Esophagus (tissue), 2 donors: ENCODE results near the gene CCER1. TPM values are rescaled to one million over a fixed set of nuclear protein-coding genes. Genes with fewer than 3 reads are reported as not detected.

ENCODE experiments used
- H3K27ac ChIP-seq, 2 donors: one replicate each; pipeline ENCODE4 v1.5.1; 2013; ENCODE audit warnings: low read depth in 2 of 2, mild to moderate bottlenecking in 2 of 2, inconsistent platforms in 1 of 2, low read length in 1 of 2, moderate library complexity in 1 of 2
- H3K27me3 ChIP-seq, 2 donors: one replicate each; pipeline ENCODE4 v1.6.1; 2013; ENCODE audit warnings: low read length in 2 of 2, control low read depth in 1 of 2, mild to moderate bottlenecking in 1 of 2; ENCODE audit not compliant: insufficient read depth in 2 of 2, control insufficient read depth in 1 of 2
- H3K36me3 ChIP-seq, 2 donors: one replicate each; pipeline ENCODE4 v1.6.1; 2013; ENCODE audit warnings: low read length in 1 of 2; ENCODE audit not compliant: control insufficient read depth in 2 of 2, insufficient read depth in 2 of 2
- H3K4me1 ChIP-seq, 2 donors: one replicate each; pipeline ENCODE4 v1.6.1; 2013; ENCODE audit warnings: low read length in 1 of 2; ENCODE audit not compliant: control insufficient read depth in 2 of 2, insufficient read depth in 2 of 2
- H3K4me3 ChIP-seq, 2 donors: one replicate each; pipeline ENCODE4 v1.5.1; 2013; ENCODE audit warnings: low read length in 2 of 2, mild to moderate bottlenecking in 2 of 2, low read depth in 1 of 2, moderate library complexity in 1 of 2
- H3K9me3 ChIP-seq, 2 donors: one replicate each; pipeline ENCODE4 v1.6.1; 2013; ENCODE audit warnings: mild to moderate bottlenecking in 2 of 2, low read depth in 1 of 2, low read length in 1 of 2, moderate library complexity in 1 of 2; ENCODE audit not compliant: control insufficient read depth in 2 of 2, insufficient read depth in 1 of 2
- WGBS, 2 donors: extraction: QIAGEN DNeasy Blood & Tissue Kit; methylation state at CpG; one replicate each; pipeline ENCODE4 v1.1.7; 2013; 5-methylcytosine and 5-hydroxymethylcytosine counted together
- polyA plus RNA-seq, 2 donors: library from polyadenylated mRNA; stranded (reverse); fragments of 200-250 nt; gene quantifications; one replicate each; pipeline ENCODE4 v1.2.3, GENCODE V29; 2013
- donor health status: healthy with polysubstance abuse.
- donor health status: Bipolar disorder and iron deficiency.

CCER1 gene
- polyA plus RNA-seq, 2 donors: not detected

DNA sequence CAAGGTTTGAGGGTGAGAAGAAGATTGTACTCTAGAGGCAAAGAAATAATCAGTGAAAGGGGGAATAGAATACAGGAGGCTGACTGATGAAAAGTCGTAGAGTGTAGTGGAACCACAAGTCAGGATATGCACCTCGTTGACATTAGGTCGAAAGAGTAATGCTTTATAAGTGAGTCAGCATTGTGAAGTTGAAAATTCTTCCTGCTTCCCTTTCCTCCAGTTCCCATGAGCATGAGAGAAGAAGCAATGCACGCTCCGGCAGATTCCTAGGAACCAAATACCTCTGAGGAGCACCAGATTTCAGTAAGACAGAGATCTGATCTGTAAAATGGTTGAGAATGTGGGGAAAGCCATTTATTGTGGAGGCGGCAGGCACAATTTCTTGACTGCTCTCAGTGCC is 16.5 kb downstream of the CCER1 start:
- Histone ChIP-seq H3K27me3 (no peaks in the 10 kb centered on the region), H3K4me1 (peaks cover 0 to 3% of the 10 kb centered on the region in 2 donors), H3K9me3 (no peaks in the 10 kb centered on the region), H3K4me3 (no peak overlapping the region), H3K36me3 (no peaks in the 10 kb centered on the region), H3K27ac (no peak overlapping the region)
- 45 to 52% methylated on average over 6 of the region's 6 CpGs for WGBS, 2 donors

GRCh38 chr12:90937651-90938050 is 17.3 kb downstream of the CCER1 start:
- 59 to 73% methylated on average over 2 of the region's 2 CpGs for WGBS, 2 donors
- no peaks in the 10 kb centered on the region for H3K9me3 ChIP-seq
- no peaks in the 10 kb centered on the region for H3K36me3 ChIP-seq
- no peak overlapping the region for H3K27ac ChIP-seq
- H3K4me3 ChIP-seq: no peak overlapping the region
- peaks cover 0 to 3% of the 10 kb centered on the region in 2 donors for H3K4me1 ChIP-seq
- no peaks in the 10 kb centered on the region for H3K27me3 ChIP-seq

DNA sequence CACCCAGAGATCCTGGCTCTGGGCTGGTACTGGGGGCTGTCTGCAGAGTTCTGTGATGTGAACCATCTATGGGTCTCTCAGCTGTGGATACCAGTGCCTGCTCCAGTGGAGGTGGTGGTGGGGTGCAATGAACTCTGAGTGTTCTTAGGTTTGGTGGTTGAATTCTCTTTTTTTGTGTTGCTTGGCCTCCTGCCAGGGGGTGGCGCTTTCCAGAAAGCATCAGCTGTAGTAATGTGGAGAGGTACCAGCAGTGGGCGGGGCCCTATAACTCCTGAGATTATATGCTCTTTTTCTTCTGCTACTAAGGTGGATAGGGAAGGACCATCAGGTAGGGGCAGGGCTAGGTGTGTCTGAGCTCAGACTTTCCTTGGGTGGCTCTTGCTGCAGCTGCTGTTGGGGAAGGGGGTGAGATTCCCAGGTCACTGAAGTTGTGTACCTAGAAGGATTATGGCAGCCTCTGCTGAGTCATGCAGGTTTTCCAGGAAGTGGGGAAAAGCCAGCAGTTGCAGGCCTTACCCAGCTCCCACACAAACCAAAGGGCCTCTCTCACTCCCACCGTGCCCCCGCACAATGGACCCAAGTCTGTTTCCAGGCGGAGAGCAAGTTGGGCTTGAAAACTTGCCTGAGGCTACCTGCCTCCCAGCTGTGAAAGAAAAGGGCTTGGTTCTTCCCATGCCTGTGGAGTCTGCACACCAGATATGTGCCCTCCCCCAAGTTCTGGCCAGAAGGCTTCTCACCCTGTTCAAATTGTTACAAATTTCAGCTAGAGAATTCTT is 18.6 kb downstream of the CCER1 start:
- 89 to 92% methylated on average over 5 of the region's 5 CpGs for WGBS, 2 donors
- no peaks in the 10 kb centered on the region for H3K27me3 ChIP-seq
- H3K4me3 ChIP-seq: no peak overlapping the region
- H3K36me3 ChIP-seq: no peaks in the 10 kb centered on the region
- no peaks in the 10 kb centered on the region for H3K9me3 ChIP-seq
- H3K27ac ChIP-seq: no peak overlapping the region
- peaks cover 0 to 3% of the 10 kb centered on the region in 2 donors for H3K4me1 ChIP-seq

DNA sequence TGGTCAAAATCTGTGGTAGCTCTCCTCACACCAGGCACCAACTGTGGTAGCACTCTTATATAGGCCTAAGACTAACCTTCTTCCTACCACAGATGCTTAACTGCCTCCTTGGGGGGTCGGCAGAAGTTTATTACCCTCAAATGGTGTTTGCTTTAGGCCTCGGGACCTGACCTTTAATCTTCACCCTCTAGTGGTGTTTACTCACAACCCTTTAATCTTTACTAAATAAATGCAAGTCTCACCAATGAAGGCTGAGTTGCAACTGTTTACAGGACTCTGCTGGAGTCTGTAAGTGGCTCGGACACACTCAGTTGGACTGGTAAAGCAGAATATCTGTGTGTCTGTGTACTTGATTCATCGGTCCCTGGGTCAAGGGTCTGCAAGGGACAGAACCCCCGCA is 29.4 kb downstream of the CCER1 start:
- Histone ChIP-seq H3K4me1 (no peaks in the 10 kb centered on the region), H3K9me3 (no peaks in the 10 kb centered on the region), H3K27ac (no peak overlapping the region), H3K36me3 (no peaks in the 10 kb centered on the region), H3K27me3 (no peaks in the 10 kb centered on the region), H3K4me3 (no peak overlapping the region)
- 50 to 74% methylated on average over 5 of the region's 5 CpGs for WGBS, 2 donors

DNA sequence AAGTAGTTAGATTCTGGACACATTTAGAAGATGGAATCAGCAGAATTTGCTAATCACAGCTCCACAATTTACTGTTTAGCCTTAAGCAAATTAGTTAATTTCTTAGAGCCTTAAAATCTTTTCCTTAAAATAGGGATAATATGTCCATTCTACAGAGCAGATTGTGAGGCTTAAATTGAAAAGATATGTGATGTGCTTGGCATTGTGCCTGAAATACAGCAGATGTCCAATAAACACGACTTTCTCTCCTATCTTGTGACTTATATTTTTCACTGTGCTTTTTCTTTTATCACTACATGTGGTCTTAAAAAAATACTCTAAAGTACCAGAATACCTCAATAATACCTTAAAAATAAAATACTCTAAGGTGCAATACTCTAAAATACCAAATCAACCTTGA is 30.6 kb downstream of the CCER1 start:
- Histone ChIP-seq H3K36me3 (no peaks in the 10 kb centered on the region), H3K27ac (no peak overlapping the region)
- WGBS, 2 donors: 35 to 37% methylated on average over 1 of the region's 1 CpG

DNA sequence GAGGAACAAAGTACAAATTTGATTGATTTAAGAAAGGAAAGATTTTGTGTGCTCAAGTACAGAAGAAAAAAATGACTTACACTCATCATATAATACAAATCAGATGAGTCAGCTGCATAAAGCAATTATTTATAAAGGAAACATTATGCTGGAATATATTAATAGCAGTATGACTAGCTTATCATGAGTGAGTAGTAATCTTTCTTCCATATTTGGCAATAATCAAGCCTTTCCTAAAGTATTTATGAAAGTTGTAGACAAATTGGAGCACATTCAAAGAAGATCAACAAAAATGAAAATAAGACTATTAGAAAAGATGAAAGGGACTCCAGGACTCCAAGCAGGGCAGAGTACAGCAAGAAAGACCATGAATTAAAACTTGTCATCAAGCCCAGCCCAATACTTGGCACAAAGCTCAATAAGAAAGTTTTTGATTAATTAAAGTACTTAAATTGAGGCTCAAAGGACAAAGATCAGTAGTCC is 32.8 kb downstream of the CCER1 start:
- Histone ChIP-seq H3K4me1 (no peaks in the 10 kb centered on the region), H3K36me3 (no peaks in the 10 kb centered on the region), H3K9me3 (no peaks in the 10 kb centered on the region), H3K27ac (no peak overlapping the region), H3K27me3 (no peaks in the 10 kb centered on the region), H3K4me3 (no peak overlapping the region)

More for the DNA sequence above, 30.6 kb downstream of the CCER1 start:
- no peaks in the 10 kb centered on the region for H3K9me3 ChIP-seq
- H3K27me3 ChIP-seq: no peaks in the 10 kb centered on the region
- no peaks in the 10 kb centered on the region for H3K4me1 ChIP-seq
- no peak overlapping the region for H3K4me3 ChIP-seq

DNA sequence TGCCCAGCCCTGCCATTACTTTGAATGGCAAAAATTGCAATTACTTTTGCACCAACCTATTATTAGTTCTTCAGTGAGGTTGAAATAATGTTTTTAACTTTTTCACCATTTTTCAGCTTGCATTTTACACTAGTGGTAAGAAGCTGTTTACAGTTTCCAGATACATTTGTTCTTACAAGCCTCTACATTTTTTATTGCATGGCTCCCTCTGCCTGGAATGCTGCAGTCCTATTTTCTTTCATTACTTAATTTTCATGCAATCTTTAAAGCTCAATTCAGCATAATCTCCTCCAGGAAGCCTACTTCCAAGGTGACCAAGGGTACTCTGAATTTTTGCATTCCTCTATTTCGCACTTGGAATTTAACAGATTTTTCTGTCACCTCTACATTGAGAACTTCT is 33.4 kb downstream of the CCER1 start:
- Histone ChIP-seq H3K27ac (no peak overlapping the region), H3K4me1 (no peaks in the 10 kb centered on the region), H3K9me3 (no peaks in the 10 kb centered on the region), H3K27me3 (no peaks in the 10 kb centered on the region), H3K36me3 (no peaks in the 10 kb centered on the region), H3K4me3 (no peak overlapping the region)
- 86 to 90% methylated on average over 1 of the region's 1 CpG for WGBS, 2 donors

DNA sequence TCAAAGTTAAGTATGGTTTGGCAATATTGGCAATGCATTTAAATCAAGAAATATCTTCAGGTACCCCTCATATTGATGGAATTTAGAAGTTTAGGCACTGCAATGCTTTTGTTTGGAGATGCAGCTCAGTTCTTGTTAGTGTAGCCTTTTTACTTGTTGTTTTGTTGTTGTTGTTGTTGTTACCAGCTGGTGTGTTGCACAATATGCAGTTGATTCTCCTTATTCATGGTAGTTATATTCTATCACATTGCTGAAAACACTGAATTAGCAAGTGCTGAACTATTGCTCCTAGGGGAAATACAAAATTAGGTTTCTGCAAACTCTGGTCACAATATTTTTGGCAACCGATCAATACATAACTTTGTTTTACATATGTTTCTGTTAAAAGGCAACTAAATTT is 34.8 kb downstream of the CCER1 start:
- H3K4me3 ChIP-seq: no peak overlapping the region
- no peaks in the 10 kb centered on the region for H3K27me3 ChIP-seq
- no peak overlapping the region for H3K27ac ChIP-seq
- no peaks in the 10 kb centered on the region for H3K36me3 ChIP-seq
- H3K9me3 ChIP-seq: no peaks in the 10 kb centered on the region
- WGBS, 2 donors: 96 to 98% methylated on average over 1 of the region's 1 CpG
- H3K4me1 ChIP-seq: no peaks in the 10 kb centered on the region

DNA sequence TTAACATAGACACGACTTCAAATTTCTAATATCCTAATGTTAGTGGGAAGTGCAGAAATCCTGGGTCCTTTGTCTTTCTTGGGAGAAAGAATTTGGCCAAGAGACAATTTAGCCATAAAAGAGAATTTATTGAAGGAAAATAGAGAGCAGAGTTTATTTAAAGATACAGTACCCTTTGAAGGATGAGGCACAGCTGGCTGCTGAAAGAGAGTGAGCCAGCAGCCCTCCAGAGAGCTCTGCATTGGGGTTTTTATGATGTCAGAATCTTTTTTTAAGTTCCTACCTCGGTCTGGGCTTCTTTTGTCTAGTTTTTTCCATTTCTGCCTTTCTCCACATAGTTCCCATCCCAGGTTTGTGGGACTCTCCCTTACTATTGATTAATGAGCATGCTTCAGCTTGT is 37.5 kb downstream of the CCER1 start:
- Histone ChIP-seq H3K36me3 (no peaks in the 10 kb centered on the region), H3K9me3 (no peaks in the 10 kb centered on the region), H3K4me3 (no peak overlapping the region), H3K27me3 (no peaks in the 10 kb centered on the region), H3K4me1 (no peaks in the 10 kb centered on the region), H3K27ac (no peak overlapping the region)
- WGBS, 2 donors: 25 to 34% methylated on average over 2 of the region's 2 CpGs

DNA sequence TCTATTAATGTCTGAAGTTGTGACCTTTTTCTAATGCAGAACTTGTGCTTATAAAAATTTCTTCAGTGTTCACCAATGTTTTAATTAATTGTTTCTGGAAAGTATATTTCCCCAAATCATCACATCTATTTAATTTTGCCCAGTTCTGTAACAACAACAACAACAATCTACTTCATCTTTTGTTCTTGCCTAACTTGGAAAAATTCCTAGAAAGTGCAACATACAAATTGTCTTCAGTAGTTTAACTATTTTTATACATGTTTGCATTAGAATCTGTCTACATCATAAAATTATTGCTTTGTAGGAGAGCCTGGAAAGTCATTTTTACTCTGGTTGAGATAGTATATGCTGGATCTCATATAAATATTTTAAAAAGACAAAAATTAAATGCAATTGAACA is 38.5 kb downstream of the CCER1 start:
- no peak overlapping the region for H3K4me3 ChIP-seq
- no peaks in the 10 kb centered on the region for H3K27me3 ChIP-seq
- H3K27ac ChIP-seq: no peak overlapping the region
- H3K36me3 ChIP-seq: no peaks in the 10 kb centered on the region
- H3K9me3 ChIP-seq: no peaks in the 10 kb centered on the region
- no peaks in the 10 kb centered on the region for H3K4me1 ChIP-seq
